DMS53 treated with DMSO at 0.1 percent for 48 hours (cell line): ENCODE data around the gene SLC35E2B.
"Not testable (repeated sequence)": the region's sequence is repeated elsewhere in the genome, so short reads cannot be mapped to it uniquely, and the experiment has no call there.

Experiments
- DNase-seq: peaks from one replicate; lab custom pipeline; 2025; ENCODE audit not compliant: unreplicated experiment; lab: John Stamatoyannopoulos, UW

The SLC35E2B gene

DNA sequence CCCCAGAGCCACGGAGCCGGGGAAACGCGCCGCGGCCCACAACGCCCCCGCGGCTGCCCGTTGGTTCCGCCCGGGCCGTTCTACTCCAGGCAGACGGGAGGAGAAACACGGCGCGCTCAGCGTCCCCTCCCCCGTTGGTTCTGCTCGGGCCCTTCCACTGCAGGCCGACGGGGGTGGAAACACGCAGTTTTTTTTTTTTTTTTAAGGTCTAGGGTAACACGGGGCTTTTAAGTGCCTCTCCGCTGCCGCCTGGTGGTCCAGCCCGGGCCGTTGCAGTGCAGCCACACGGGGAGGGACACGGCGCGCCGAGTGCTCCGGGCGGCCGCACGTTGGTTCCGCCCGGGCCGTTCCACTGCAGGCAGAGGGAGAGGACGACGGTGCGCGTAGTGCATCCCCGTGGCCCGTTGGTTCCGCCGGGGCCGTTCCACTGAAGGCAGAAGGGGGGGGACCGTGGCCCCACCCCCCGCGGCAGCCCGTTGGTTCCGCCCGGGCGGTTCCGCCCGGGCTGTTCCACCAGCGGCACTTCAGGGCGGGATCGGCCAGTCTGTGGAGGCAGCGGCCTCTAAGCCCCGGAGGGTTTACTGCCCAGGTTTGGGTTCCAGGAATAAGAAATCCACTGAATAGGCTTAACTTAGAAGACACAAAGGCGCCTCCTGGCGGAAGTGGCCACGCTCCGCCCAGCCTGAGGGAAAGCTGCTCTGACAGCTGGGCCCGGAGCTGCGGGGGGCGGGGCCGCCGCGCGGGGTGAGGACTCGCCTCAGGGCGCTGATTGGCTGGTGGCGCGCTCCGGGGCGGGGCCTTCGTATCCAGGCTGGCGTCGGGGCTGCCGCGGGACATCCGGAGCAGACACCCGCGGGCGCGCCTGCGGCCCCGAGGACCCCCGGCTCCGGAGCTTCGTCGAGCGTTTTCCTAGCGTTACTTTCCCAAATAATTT, at the start of gene SLC35E2B:
SLC35E2B (minus strand) TSS at position 82 of the 934 bp plus-strand sequence. CDS start 16,096 bp downstream, outside the sequence.
- DNase-seq = peak; percentile 76

DNA sequence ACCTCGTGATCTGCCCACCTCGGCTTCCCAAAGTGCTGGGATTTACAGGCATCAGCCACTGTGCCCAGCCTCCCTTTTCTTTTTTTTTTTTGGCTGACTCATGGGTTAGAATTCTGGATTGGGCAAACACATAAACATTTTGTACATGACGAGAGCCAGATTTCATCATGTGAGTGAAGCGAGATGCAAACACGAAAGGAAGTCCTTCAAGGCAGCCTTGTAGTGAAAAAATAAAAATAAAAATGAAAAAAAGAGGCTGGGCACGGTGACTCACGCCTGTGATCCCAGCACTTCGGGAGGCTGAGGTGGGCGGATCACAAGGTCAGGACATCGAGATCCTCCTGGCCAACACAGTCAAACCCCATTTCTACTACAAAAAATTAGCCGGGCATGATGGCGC, 48.4 kb upstream of the SLC35E2B start:
- DNase-seq = not testable (repeated sequence)

DNA sequence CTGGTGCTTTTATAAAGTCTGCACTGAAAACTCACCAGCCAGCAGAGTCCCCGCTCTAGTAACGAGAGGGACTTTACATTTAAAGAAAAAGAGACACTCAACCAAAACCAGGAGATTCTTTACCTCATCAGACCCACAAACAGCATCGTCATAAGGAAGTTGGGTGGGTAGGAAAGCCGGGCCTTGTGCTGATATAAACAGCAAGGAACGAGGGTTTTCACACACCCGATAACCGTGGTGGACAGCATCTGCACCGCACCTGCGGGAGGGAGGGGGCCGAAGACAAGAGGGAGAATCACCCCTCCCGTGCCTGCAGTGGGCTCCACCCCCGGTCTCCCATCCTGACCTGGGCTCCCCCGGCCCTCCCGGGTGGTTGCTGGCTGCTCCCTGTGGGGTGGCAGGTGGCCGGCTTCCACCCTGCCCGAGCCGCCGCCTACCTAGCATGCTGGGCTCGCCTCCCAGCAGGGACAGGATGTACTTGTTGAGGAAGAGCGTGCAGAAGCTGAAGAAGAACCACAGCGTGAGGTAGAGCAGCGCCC, 46.3 kb upstream of the SLC35E2B start:
- DNase-seq = not testable (repeated sequence)

DNA sequence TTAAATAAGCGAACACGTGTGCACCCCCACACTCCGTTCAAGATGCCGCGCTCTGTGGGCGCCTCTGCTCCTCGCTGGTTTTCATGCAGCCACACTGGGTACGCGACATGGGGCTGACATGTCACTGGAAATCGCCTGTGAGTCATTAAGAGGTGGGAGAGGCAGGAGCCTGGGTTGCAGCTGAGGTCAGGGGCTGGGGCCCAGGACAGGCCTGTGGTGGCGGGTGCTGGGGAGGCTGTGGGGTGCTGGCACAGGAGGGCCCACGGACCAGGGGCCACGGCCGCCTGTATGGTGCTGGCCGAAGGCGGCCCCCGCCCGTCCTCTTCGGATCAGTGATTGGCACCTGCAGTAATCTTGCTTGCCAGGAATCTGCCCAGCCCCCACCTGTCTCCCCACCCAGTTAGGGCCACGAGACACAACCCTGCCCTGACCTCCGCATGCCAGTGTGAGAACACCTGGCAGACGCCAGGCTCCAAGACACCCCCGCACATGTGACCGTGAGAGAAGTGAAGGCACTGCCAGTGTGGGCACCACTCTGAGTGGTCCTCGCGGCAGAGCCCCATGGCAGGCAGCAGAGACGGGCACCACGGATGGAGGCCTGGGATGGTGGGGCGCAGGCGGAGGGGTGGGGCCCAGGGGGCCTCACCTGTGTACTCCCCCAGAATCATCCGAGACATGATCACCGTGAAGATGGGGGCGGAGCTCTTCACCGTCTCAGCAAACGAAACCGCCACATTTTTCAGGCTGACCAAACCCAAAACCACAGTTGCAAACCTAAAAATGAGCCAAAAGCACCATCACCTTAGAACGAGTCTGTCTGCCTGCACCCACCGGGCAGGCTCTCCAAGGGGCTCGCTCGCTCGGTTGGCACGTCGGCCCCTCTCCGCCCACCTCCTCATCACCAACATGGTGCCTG, 45.3 kb upstream of the SLC35E2B start:
- DNase-seq = not testable (repeated sequence)

DNA sequence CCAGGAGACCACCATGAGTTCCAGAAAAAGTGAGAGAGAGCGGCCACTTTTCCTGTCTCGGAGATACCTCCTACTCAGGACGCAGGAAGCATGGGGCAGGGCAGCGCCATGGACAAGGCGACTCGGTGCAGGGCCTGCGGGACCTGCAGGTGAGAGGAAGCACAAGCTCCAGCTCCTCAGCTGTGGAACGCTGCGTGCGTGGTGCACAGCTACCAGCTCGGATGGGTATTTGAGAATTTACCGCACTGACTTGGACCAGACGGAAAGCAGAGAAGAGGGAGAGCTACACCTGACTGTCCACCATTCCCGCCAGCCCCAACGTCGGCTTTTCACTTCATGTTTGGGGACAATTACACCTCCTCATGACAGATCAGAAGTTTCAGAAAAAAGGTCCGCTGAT, 39.8 kb upstream of the SLC35E2B start:
- no peak for DNase-seq

DNA sequence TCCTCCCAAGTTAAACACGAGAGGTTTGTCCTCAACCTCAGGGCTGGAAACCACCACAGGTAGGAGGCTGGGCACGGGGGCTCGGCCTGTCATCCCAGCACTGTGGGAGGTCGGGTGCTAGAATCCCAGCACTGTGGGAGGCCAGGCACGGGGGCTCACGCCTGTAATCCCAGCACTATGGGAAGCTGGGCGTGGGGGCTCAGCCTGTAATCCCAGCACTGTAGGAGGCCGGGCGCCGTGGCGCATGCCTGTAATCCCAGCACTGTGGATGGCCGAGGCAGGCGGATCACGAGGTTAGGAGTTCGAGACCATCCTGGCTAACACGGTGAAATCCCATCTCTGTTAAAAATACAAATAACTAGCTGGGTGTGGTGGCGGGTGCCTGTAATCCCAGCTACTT, 38.3 kb upstream of the SLC35E2B start:
- no peak for DNase-seq

DNA sequence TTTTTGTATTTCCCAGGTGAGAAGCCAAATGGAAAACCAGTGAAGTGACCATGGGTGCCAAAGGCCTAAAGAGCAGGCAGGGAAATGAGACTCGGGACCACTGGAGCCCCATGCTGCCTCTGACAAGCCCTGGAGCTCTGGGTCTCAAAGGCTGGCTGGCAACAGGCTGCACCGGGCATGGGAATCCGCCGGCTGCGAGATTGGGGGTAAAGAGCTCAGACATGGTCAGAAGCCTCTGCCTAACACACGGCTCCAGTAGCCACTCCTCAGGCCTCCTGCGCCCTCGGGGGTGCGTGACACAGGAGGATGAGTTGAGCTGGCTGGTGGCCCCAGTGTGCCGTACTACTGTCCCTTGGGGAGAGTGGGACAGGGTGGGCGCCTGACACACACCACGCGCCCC, 37.6 kb upstream of the SLC35E2B start:
- DNase-seq = not testable (repeated sequence)

DNA sequence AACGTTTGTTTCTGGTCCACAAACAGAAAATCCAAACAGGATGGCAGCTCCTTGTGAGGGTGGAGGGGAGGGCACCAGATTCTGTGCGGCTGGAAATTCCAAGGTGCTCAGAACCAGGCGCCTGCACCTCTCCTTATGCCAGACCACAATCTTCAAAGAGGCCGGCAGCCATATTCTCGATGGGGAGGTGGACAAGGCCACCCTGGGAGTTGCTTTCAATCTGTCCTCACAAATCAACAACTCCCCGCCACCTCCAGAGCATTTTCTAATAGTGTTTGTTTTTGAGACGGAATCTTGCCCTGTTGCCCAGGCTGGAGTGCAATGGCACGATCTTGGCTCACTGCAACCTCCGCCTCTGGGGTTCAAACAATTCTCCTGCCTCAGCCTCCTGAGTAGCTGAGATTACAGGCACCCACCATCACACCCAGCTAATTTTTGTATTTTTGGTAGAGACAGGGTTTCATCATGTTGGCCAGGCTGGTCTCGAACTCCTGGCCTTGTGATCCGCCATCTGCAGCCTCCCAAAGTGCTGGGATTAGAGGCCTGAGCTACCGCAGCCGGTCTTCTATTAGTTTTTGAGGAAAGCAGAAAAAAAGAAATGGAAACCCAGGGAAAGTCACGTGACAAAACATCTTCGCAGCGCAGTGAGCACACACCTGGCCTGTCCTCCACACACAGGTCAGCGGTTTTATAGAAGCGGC, 36.7 kb upstream of the SLC35E2B start:
- not testable (repeated sequence) for DNase-seq

DNA sequence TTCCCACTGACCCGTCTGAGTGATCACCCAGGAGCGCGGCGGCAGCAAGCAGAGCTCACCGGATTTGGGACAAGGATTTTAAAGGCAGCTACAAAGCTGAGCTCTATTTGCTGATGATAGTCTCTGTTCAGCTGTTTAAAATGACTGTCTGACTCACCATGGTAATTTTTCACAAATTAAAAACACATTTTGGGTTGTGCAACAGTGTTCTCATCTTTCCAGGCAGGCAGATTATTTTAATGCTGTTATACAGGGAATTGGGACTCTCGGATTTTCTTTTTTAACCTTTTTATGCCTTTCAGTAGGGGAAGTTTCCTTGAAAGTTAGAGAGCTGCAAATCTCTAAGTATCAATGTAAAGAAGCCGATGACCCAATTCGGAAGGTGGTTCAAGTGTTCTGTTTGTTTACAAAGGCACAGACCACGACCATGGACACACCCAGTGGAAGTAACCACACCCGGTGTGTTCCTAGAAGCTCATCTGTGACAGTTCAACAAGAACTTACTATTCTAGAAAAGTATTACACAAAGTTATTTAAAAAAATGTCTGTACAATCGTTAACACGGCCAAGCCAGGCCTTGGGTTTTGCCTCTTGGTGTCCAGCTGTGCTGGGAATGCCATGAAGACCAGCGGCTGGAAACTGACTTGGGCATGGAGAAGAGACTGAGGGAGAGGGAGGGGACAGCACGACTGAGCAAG, 35.9 kb upstream of the SLC35E2B start:
- DNase-seq = not testable (repeated sequence)

DNA sequence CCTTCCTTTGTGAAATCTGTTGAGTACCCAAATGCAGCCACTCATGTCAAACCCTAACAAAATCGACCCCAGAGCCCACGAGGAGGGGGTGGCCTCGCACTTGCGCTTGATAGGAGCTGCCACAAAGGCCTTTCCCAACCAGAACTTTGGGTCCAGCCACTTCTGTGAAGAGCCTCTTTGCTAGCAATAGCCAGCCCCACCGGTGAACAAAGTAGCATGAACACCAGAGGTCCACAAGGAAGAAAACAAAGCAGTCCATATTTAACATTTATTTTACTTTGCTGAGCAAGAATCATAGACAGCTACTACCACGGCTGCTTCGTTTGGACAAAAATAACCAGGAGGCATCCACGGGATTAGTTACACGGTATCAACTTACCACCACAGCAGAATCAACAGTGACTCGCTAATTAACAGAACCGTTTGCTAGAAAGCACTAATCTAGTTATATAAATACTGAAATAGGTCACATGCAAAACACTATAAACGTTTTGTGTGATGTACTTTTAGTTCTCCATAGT, 34.6 kb upstream of the SLC35E2B start:
- not testable (repeated sequence) for DNase-seq

DNA sequence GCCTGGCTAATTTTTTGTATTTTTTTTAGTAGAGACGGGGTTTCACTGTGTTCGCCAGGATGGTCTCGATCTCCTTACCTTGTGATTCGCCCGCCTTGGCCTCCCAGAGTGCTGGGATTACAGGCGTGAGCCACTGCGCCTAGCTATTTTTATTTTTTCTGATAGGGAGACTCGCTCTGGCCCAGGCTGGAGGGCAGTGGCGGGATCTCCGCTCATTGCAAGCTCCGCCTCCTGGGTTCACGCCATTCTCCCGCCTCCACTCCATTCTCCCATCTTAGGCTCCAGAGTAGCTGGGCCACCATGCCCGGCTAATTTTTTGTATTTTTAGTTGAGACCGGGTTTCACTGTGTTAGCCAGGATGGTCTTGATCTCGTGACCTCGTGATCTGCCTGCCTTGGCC, 33.5 kb upstream of the SLC35E2B start:
- DNase-seq = not testable (repeated sequence)

DNA sequence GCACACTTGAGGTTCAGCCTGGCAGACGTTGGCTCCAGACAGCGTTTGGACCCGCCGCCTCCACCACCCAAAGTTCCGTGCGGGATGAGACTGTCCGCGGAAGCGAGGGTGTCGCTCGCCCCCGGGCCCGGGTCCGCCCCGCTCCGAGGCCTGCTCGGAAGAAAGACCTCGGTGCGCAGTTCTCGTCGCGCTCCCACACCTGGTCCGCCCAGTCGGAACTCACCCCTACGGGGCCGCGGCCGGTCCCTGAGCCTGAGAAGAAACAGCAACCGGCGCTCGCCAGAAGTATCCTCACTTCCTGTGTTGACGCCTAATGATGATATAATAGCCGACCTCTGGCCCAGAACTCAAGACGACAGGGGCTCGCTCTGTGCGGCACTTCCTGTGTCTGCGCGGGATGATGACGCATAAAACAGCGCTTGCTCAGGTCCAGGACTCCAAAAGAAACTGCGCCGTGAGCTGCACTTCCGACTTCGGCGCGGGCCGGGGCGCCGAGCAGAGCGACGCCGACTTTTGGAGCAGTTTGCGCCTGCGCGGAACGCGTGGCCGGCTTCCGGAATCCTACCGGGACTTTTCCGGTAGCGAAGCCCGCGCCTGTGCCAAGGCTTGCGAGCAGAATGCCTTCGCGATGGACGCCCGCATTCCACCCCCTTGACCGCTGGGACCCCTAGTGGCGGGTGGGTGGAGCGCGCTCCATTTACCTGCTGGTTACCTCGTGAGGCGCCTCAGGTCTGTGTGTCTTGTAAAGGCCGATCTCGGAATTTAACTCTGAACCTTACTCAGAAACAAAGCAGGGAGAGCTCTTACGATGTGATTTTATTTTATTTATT, 31.7 kb upstream of the SLC35E2B start, which contains the start of gene CDK11A:
CDK11A (minus strand) TSS at position 323 of the 830 bp plus-strand sequence. CDS start 1,539 bp downstream, outside the sequence.
- peak; percentile 97 for DNase-seq

DNA sequence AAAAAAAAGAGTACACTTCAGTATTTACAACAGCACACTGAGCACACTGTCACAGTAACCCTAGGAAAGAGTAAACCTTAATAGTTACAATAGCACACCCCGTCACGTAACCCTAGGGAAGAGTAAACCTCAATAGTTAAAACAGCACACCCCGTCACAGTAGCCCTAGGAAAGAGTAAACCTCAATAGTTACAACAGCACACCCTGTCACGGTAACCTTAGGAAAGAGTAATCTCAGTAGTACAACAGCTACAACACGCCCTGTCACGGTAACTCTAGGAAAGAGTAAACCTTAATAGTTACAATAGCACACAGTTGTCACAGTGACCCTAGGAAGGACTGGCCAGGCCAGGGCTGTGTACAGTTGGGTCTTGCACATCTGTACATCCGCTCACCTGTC, 28.6 kb upstream of the SLC35E2B start:
- no peak for DNase-seq

DNA sequence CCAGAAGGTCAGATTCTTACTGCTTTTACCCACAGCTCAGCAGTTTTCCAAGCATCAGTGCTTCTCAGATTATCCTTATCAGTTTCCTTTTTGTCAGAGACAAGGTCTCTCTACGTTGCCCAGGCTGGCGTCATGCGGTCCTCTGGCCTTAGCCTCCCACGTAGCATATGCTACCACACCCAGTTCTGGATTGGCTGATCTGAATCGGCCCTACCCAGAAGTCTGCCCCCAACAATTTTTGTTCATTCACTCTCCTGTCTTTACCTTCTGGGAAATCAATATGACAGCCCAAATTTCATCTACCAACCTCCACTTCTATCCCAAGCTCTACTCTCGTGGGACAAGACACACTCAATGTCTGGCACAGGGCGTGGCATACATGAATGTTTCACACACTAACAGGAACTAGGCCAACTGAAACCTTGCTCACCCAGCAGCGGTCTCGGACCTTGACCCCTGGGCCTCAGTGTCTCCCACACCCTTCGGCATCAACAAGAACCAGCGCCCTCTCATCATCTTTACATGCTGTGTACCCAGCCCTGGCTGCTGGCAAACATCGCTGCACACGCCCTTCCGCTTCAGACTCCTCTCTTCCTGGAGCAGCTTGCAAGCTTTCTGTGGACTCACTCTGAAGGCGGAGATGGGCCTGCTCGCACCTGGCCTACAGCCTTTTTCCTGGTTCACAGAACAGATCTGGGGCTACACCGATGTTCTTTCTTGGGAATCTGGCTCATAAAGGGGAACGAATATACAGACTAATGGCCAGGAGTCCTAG, 22.7 kb upstream of the SLC35E2B start:
- DNase-seq = not testable (repeated sequence)

DNA sequence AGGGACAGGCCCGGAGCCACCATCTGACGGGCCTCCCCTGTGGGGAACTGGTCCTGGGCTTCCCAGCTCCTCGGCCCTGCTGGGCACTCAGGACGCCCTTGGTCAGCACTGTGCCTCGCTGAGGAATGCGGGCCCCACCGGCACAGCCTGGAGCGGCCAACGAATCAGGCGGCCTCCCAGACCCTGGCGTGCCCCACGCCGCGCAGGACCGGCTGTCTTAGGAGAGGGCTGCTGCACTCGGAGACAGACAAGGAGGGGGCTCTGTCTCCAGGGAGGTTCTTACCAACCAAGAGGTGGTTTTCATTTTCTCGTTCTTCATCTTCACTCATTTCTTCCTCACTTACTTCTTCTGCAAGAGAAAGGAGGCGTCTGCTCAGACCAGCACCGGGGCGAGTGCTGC, 15.3 kb upstream of the SLC35E2B start:
- not testable (repeated sequence) for DNase-seq

DNA sequence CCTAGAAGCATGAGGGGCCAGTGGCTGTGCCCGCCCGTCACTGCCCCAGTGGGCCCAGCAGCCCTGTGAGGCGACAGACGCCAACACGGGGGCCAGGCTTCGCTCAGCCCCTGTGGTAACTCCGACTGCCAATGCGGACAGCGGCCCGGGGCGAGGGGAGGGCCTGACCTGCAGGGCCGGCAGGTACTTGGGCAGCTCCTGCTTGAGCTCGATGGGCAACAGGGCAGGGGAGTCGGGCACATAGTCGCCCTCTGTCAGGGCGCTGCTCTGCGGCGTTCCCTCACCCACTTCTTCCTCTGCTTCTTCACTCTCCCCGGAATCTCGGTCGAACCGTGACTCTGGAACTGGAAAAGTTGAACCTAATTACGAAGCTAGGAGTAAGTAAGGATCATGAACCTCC, 14.6 kb upstream of the SLC35E2B start:
- DNase-seq = not testable (repeated sequence)

DNA sequence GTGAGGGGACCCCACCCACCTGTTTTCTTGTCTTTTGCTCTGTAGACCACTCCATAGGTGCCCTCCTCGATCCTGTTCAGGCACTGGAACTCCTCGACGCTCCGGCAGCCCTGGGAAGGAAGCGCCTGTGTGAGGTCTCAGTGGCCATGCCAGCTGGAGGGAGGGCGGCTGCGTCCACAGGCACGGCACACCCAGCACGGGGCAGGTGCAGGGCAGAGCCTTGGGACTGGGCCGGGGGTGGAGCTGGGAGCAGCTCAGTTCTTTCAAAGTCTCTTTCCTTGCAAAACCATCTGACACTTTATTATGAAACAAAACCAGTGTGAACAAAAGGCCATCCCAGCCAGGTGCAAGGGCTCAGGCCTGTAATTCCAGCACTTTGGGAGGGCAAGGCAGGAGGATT, 13.0 kb upstream of the SLC35E2B start:
- DNase-seq = not testable (repeated sequence)
